ENCODE data around the gene COMMD1.
"Not testable (repeated sequence)": the region's sequence is repeated elsewhere in the genome, so short reads cannot be mapped to it uniquely, and the experiment has no call there.

COMMD1 gene

GRCh38 chr2:61905372-61906185 is at the start of gene COMMD1:
TSS of gene COMMD1 (plus strand) at chr2:61905674. CDS start at chr2:61905679, 5 bp downstream.
- DNase-seq (ENCODE audit: low read depth, low spot score): no peak

GRCh38 chr2:61857224-61857623 is 48.2 kb upstream of the COMMD1 start:
- no peak for DNase-seq (ENCODE audit: low read depth, low spot score)

GRCh38 chr2:61862085-61862484 is 43.4 kb upstream of the COMMD1 start:
- no peak for DNase-seq (ENCODE audit: low read depth, low spot score)

GRCh38 chr2:61866482-61867089 is 38.9 kb upstream of the COMMD1 start:
- not testable (repeated sequence) for DNase-seq (ENCODE audit: low read depth, low spot score)

- no peak for DNase-seq (ENCODE audit: low read depth, low spot score)
These were observed 29.1 kb upstream of the COMMD1 start for GRCh38 chr2:61876400-61876799.

GRCh38 chr2:61877571-61878245 is 27.8 kb upstream of the COMMD1 start:
- no peak for DNase-seq (ENCODE audit: low read depth, low spot score)

- DNase-seq (ENCODE audit: low read depth, low spot score): no peak
These were observed 26.7 kb upstream of the COMMD1 start for GRCh38 chr2:61878761-61879160.

- not testable (repeated sequence) for DNase-seq (ENCODE audit: low read depth, low spot score)
These were observed 26.1 kb upstream of the COMMD1 start for GRCh38 chr2:61879351-61879750.

- DNase-seq (ENCODE audit: low read depth, low spot score): no peak
These were observed 22.6 kb upstream of the COMMD1 start for GRCh38 chr2:61882850-61883249.

- no peak for DNase-seq (ENCODE audit: low read depth, low spot score)
These were observed 19.4 kb upstream of the COMMD1 start for GRCh38 chr2:61885896-61886603.

GRCh38 chr2:61887717-61888266 is 17.7 kb upstream of the COMMD1 start:
- no peak for DNase-seq (ENCODE audit: low read depth, low spot score)

- peak; percentile 20 for DNase-seq (ENCODE audit: low read depth, low spot score)
These were observed 17.0 kb upstream of the COMMD1 start, which contains the start of gene CCT4 for GRCh38 chr2:61888267-61889055. TSS of gene CCT4 (minus strand) at chr2:61888656. CDS start at chr2:61888507, 149 bp downstream.

- no peak for DNase-seq (ENCODE audit: low read depth, low spot score)
These were observed 6.7 kb upstream of the COMMD1 start for GRCh38 chr2:61898810-61899209.

GRCh38 chr2:61900281-61900680 is 5.2 kb upstream of the COMMD1 start:
- DNase-seq (ENCODE audit: low read depth, low spot score): no peak

- DNase-seq (ENCODE audit: low read depth, low spot score): no peak
These were observed 654 bp downstream of the COMMD1 start for GRCh38 chr2:61906186-61906470.

- no peak for DNase-seq (ENCODE audit: low read depth, low spot score)
These were observed 3.6 kb downstream of the COMMD1 start for GRCh38 chr2:61909116-61909515.

- no peak for DNase-seq (ENCODE audit: low read depth, low spot score)
These were observed 5.1 kb downstream of the COMMD1 start for GRCh38 chr2:61910603-61911002.

- no peak for DNase-seq (ENCODE audit: low read depth, low spot score)
These were observed 6.0 kb downstream of the COMMD1 start for GRCh38 chr2:61911510-61911909.

GRCh38 chr2:61914794-61915193 is 9.3 kb downstream of the COMMD1 start:
- DNase-seq (ENCODE audit: low read depth, low spot score): not testable (repeated sequence)

- no peak for DNase-seq (ENCODE audit: low read depth, low spot score)
These were observed 15.1 kb downstream of the COMMD1 start for GRCh38 chr2:61920548-61920947.

GRCh38 chr2:61922714-61923113 is 17.2 kb downstream of the COMMD1 start:
- no peak for DNase-seq (ENCODE audit: low read depth, low spot score)

Data from iPS DF 19.7 (cell line).